ENCODE data around the gene P2RX2. TPM values are rescaled to one million over a fixed set of nuclear protein-coding genes. Genes with fewer than 3 reads are reported as not detected.
A peak's percentile ranks its signal among the peaks of the same experiment; 100 is the strongest.

P2RX2 gene
- polyA plus RNA-seq (2013), result 0.15 and 0.16 TPM in 2 replicates

- Histone ChIP-seq H3K14ac (ENCODE audit: low read length) (no peak within 1 kb of the TSS), H2BK12ac (ENCODE audit: low read length) (no peak within 1 kb of the TSS), H3K27me3 (ENCODE audit: insufficient read depth, low read length) (peaks cover 30% of the 10 kb centered on the region), H4K12ac (ENCODE audit: low read depth, low read length) (no peak within 1 kb of the TSS), H3K4me3 (ENCODE audit: low read depth, low read length) (no peak within 1 kb of the TSS), H4K8ac (ENCODE audit: low read depth, low read length) (no peak within 1 kb of the TSS), H3K9me3 (ENCODE audit: insufficient read depth, low read depth, low read length) (peaks cover 18% of the 10 kb centered on the region), H3K4me1 (ENCODE audit: control insufficient read depth in 1 of 2, insufficient read depth in 2 of 2, low read length in 2 of 2) (peaks cover 15 to 17% of the 10 kb centered on the region in 2 experiments), H3K23ac (ENCODE audit: low read length) (no peak within 1 kb of the TSS), H3K9ac (ENCODE audit: low read length) (no peak within 1 kb of the TSS), H2AFZ (ENCODE audit: insufficient read depth, low read length, poor library complexity) (no peak within 1 kb of the TSS), H4K91ac (ENCODE audit: low read depth, low read length) (no peak within 1 kb of the TSS), H3K4ac (ENCODE audit: low read depth, low read length) (no peak within 1 kb of the TSS), H3K79me1 (ENCODE audit: low read length) (no peaks in the 10 kb centered on the region), H2AK5ac (ENCODE audit: low read length) (no peak within 1 kb of the TSS), H2BK120ac (ENCODE audit: insufficient read depth, low read length, poor library complexity) (no peak within 1 kb of the TSS), H3K4me2 (ENCODE audit: low read length) (peak within 1 kb of the TSS; percentile 27), H3K27ac (ENCODE audit: low read depth, low read length) (no peak within 1 kb of the TSS), H3K36me3 (ENCODE audit: control insufficient read depth in 1 of 2, insufficient read depth in 2 of 2, low read length in 2 of 2) (peaks cover 3 to 4% of the 10 kb centered on the region in 2 experiments), H3K18ac (ENCODE audit: low read length) (no peak within 1 kb of the TSS), H3K79me2 (ENCODE audit: control insufficient read depth, insufficient read depth, low read length, poor library complexity) (no peaks in the 10 kb centered on the region), H2BK5ac (ENCODE audit: low read depth, low read length, poor library complexity) (no peak within 1 kb of the TSS)
- DNase-seq, result no peak
- WGBS (ENCODE audit: extremely low coverage, insufficient coverage, insufficient read length), result no CpG with 5 or more reads among the region's 49 CpGs
Measured at GRCh38 chr12:132618683-132619043, at the start of gene P2RX2. Gene P2RX2, plus strand, starts transcription at chr12:132618776. Its CDS starts 41 bp downstream, at chr12:132618817.

GRCh38 chr12:132568826-132569480, 49.6 kb upstream of the P2RX2 start:
- DNase-seq, result no peak
- no peak overlapping the region for H4K91ac ChIP-seq (ENCODE audit: low read depth, low read length)
- H3K4me1 ChIP-seq (ENCODE audit: control insufficient read depth in 1 of 2, insufficient read depth in 2 of 2, low read length in 2 of 2), result no peaks in the 10 kb centered on the region
- no CpG with 5 or more reads among the region's 17 CpGs for WGBS (ENCODE audit: extremely low coverage, insufficient coverage, insufficient read length)
- H3K79me2 ChIP-seq (ENCODE audit: control insufficient read depth, insufficient read depth, low read length, poor library complexity), result no peaks in the 10 kb centered on the region
- H3K9me3 ChIP-seq (ENCODE audit: insufficient read depth, low read depth, low read length), result peaks cover 8% of the 10 kb centered on the region
- no peak overlapping the region for H3K18ac ChIP-seq (ENCODE audit: low read length)
- H3K27me3 ChIP-seq (ENCODE audit: insufficient read depth, low read length), result no peaks in the 10 kb centered on the region
- H2AFZ ChIP-seq (ENCODE audit: insufficient read depth, low read length, poor library complexity), result no peak overlapping the region
- no peak overlapping the region for H3K9ac ChIP-seq (ENCODE audit: low read length)
- H3K36me3 ChIP-seq (ENCODE audit: control insufficient read depth in 1 of 2, insufficient read depth in 2 of 2, low read length in 2 of 2), result peaks cover 43 to 66% of the 10 kb centered on the region in 2 experiments
- no peak overlapping the region for H2AK5ac ChIP-seq (ENCODE audit: low read length)
- no peak overlapping the region for H3K14ac ChIP-seq (ENCODE audit: low read length)
- no peak overlapping the region for H3K4me2 ChIP-seq (ENCODE audit: low read length)
- H4K8ac ChIP-seq (ENCODE audit: low read depth, low read length), result no peak overlapping the region
- H2BK120ac ChIP-seq (ENCODE audit: insufficient read depth, low read length, poor library complexity), result no peak overlapping the region
- no peak overlapping the region for H2BK12ac ChIP-seq (ENCODE audit: low read length)
- no peak overlapping the region for H3K4me3 ChIP-seq (ENCODE audit: low read depth, low read length)
- H3K27ac ChIP-seq (ENCODE audit: low read depth, low read length), result no peak overlapping the region
- H3K4ac ChIP-seq (ENCODE audit: low read depth, low read length), result no peak overlapping the region
- H3K79me1 ChIP-seq (ENCODE audit: low read length), result no peaks in the 10 kb centered on the region
- no peak overlapping the region for H4K12ac ChIP-seq (ENCODE audit: low read depth, low read length)
- no peak overlapping the region for H3K23ac ChIP-seq (ENCODE audit: low read length)
- H2BK5ac ChIP-seq (ENCODE audit: low read depth, low read length, poor library complexity), result no peak overlapping the region

- Histone ChIP-seq H2AK5ac (ENCODE audit: low read length) (no peak overlapping the region), H3K27me3 (ENCODE audit: insufficient read depth, low read length) (no peaks in the 10 kb centered on the region), H3K4me3 (ENCODE audit: low read depth, low read length) (no peak overlapping the region), H4K91ac (ENCODE audit: low read depth, low read length) (no peak overlapping the region), H2BK5ac (ENCODE audit: low read depth, low read length, poor library complexity) (no peak overlapping the region), H4K8ac (ENCODE audit: low read depth, low read length) (no peak overlapping the region), H3K4me1 (ENCODE audit: control insufficient read depth in 1 of 2, insufficient read depth in 2 of 2, low read length in 2 of 2) (no peaks in the 10 kb centered on the region), H3K4ac (ENCODE audit: low read depth, low read length) (no peak overlapping the region), H3K36me3 (ENCODE audit: control insufficient read depth in 1 of 2, insufficient read depth in 2 of 2, low read length in 2 of 2) (peaks cover 53 to 75% of the 10 kb centered on the region in 2 experiments), H3K23ac (ENCODE audit: low read length) (no peak overlapping the region), H3K79me1 (ENCODE audit: low read length) (no peaks in the 10 kb centered on the region), H3K79me2 (ENCODE audit: control insufficient read depth, insufficient read depth, low read length, poor library complexity) (no peaks in the 10 kb centered on the region), H2BK12ac (ENCODE audit: low read length) (no peak overlapping the region), H3K27ac (ENCODE audit: low read depth, low read length) (no peak overlapping the region), H3K18ac (ENCODE audit: low read length) (no peak overlapping the region), H3K9ac (ENCODE audit: low read length) (no peak overlapping the region), H2BK120ac (ENCODE audit: insufficient read depth, low read length, poor library complexity) (no peak overlapping the region), H2AFZ (ENCODE audit: insufficient read depth, low read length, poor library complexity) (no peak overlapping the region), H3K14ac (ENCODE audit: low read length) (no peak overlapping the region), H4K12ac (ENCODE audit: low read depth, low read length) (no peak overlapping the region), H3K9me3 (ENCODE audit: insufficient read depth, low read depth, low read length) (peaks cover 10% of the 10 kb centered on the region), H3K4me2 (ENCODE audit: low read length) (no peak overlapping the region)
- no CpG with 5 or more reads among the region's 55 CpGs for WGBS (ENCODE audit: extremely low coverage, insufficient coverage, insufficient read length)
- DNase-seq, result no peak
Measured at GRCh38 chr12:132569856-132570480, 48.6 kb upstream of the P2RX2 start.

GRCh38 chr12:132570635-132571034, 47.9 kb upstream of the P2RX2 start:
- no peaks in the 10 kb centered on the region for H3K4me1 ChIP-seq (ENCODE audit: control insufficient read depth in 1 of 2, insufficient read depth in 2 of 2, low read length in 2 of 2)
- H3K4me3 ChIP-seq (ENCODE audit: low read depth, low read length), result no peak overlapping the region
- no peak overlapping the region for H4K91ac ChIP-seq (ENCODE audit: low read depth, low read length)
- no peak overlapping the region for H3K18ac ChIP-seq (ENCODE audit: low read length)
- H2AK5ac ChIP-seq (ENCODE audit: low read length), result no peak overlapping the region
- no peaks in the 10 kb centered on the region for H3K79me2 ChIP-seq (ENCODE audit: control insufficient read depth, insufficient read depth, low read length, poor library complexity)
- no peak overlapping the region for H3K4ac ChIP-seq (ENCODE audit: low read depth, low read length)
- peaks cover 4% of the 10 kb centered on the region for H3K9me3 ChIP-seq (ENCODE audit: insufficient read depth, low read depth, low read length)
- WGBS (ENCODE audit: extremely low coverage, insufficient coverage, insufficient read length), result no CpG with 5 or more reads among the region's 26 CpGs
- no peaks in the 10 kb centered on the region for H3K79me1 ChIP-seq (ENCODE audit: low read length)
- no peaks in the 10 kb centered on the region for H3K27me3 ChIP-seq (ENCODE audit: insufficient read depth, low read length)
- no peak overlapping the region for H3K4me2 ChIP-seq (ENCODE audit: low read length)
- H3K27ac ChIP-seq (ENCODE audit: low read depth, low read length), result no peak overlapping the region
- H2BK120ac ChIP-seq (ENCODE audit: insufficient read depth, low read length, poor library complexity), result no peak overlapping the region
- no peak overlapping the region for H2BK12ac ChIP-seq (ENCODE audit: low read length)
- no peak overlapping the region for H3K14ac ChIP-seq (ENCODE audit: low read length)
- no peak overlapping the region for H2AFZ ChIP-seq (ENCODE audit: insufficient read depth, low read length, poor library complexity)
- H4K8ac ChIP-seq (ENCODE audit: low read depth, low read length), result no peak overlapping the region
- H3K9ac ChIP-seq (ENCODE audit: low read length), result no peak overlapping the region
- DNase-seq, result no peak
- no peak overlapping the region for H2BK5ac ChIP-seq (ENCODE audit: low read depth, low read length, poor library complexity)
- peaks cover 54 to 72% of the 10 kb centered on the region in 2 experiments for H3K36me3 ChIP-seq (ENCODE audit: control insufficient read depth in 1 of 2, insufficient read depth in 2 of 2, low read length in 2 of 2)
- H3K23ac ChIP-seq (ENCODE audit: low read length), result no peak overlapping the region
- H4K12ac ChIP-seq (ENCODE audit: low read depth, low read length), result no peak overlapping the region
